GM10266 (cell line): ENCODE measurements around the gene SNRNP70.

Experiments
- DNase-seq: peaks from one replicate; pipeline ENCODE4 v3.0.0; 2012; ENCODE audit errors: extremely low spot score
- TF ChIP-seq, protein P1 (sequence below): IDR thresholded peaks from 2 replicates; pipeline ENCODE4 v1.5.1; 2012; ENCODE audit warnings: mild to moderate bottlenecking, low read depth; ENCODE audit not compliant: control insufficient read depth, insufficient read depth; ENCODE audit errors: missing control alignments

Gene SNRNP70

DNA sequence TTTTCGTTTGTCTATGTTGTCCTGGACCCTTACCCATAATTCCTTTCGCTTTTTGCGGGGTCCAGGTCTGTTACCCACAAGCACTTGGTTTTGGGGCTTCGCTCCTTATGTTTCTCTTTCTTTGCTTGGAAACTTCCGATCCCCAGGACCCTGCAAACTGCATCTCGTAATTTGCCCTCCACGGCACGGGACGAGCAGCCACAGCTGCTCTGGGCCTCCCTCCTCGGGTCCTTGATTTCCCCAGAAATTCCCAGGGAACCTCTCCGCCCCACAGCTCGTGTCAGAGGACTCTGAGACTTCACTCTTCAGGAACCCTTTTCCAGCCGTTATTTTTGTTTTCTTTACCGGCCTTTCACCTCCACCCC is 599 bp downstream of the SNRNP70 start:
- TF ChIP-seq, protein P1, sequence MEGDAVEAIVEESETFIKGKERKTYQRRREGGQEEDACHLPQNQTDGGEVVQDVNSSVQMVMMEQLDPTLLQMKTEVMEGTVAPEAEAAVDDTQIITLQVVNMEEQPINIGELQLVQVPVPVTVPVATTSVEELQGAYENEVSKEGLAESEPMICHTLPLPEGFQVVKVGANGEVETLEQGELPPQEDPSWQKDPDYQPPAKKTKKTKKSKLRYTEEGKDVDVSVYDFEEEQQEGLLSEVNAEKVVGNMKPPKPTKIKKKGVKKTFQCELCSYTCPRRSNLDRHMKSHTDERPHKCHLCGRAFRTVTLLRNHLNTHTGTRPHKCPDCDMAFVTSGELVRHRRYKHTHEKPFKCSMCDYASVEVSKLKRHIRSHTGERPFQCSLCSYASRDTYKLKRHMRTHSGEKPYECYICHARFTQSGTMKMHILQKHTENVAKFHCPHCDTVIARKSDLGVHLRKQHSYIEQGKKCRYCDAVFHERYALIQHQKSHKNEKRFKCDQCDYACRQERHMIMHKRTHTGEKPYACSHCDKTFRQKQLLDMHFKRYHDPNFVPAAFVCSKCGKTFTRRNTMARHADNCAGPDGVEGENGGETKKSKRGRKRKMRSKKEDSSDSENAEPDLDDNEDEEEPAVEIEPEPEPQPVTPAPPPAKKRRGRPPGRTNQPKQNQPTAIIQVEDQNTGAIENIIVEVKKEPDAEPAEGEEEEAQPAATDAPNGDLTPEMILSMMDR, result no peak
- no peak for DNase-seq

DNA sequence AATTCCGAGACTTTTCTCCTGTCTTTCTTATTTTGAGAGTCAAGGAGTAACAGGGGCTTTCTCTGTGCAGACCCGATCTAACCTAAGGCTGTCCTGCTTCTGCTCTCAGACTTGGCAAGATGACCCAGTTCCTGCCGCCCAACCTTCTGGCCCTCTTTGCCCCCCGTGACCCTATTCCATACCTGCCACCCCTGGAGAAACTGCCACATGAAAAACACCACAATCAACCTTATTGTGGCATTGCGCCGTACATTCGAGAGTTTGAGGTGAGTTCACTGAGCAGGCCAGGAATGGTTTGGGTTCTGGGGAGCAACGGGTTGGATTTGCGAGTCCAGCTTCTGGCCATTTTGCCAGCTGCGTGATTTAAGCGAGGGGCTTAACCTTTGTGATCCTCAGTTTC is 1.0 kb downstream of the SNRNP70 start:
- no peak for DNase-seq
- TF ChIP-seq, protein P1, result no peak

DNA sequence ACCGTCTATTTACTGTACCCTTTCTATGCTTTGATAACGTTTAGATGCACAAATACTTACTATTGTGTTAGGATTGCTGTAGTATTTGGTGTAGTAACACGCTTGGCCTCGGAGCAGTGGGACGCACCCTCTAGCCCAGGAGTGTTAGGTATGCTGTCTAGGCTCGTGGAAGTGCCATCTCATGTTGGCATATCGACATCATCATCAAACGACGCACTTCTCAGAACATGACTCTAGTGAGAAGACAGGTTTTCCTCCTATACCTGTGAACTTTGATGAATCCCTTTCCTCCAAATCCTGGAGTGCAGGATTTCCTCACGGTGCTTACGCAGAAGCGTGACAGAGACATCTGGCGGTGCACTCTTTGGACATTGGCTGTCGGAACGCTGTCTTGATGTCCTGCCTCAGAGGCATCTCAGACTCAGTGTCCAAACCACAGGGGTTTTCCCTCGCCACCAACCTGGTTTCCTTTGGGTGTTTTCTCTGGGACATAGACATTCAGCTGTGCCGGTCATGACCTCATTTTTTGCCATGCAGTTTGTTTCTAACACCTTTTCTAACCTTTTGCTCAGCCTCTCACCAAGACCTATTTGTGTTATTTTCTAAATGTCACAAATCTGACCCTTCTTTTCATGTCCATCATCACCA is 6.3 kb downstream of the SNRNP70 start:
- TF ChIP-seq, protein P1, result no peak
- no peak for DNase-seq

DNA sequence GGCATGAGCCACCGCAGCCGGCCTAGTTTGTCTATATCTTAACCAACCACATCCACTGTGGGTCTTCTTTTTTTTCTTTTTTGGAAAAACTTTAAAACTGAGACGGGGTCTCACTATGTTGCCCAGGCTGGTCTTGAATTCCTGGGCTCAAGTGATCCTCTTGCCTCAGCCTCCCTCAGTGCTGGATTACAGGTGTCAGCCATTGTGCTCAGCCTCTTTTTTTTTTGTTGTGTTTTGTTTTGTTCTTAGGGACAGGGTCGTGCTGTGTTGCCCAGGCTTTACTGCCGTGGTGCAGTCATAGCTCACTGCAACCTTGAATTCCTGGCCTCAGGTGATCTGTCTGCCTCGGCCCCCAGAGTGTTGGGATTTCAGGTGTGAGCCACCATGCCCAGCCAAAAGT is 7.4 kb downstream of the SNRNP70 start:
- TF ChIP-seq, protein P1, result no peak
- DNase-seq, result no peak

- TF ChIP-seq, protein P1, result no peak
- DNase-seq, result no peak
Measured at GRCh38 chr19:49094505-49095482, 9.5 kb downstream of the SNRNP70 start.

DNA sequence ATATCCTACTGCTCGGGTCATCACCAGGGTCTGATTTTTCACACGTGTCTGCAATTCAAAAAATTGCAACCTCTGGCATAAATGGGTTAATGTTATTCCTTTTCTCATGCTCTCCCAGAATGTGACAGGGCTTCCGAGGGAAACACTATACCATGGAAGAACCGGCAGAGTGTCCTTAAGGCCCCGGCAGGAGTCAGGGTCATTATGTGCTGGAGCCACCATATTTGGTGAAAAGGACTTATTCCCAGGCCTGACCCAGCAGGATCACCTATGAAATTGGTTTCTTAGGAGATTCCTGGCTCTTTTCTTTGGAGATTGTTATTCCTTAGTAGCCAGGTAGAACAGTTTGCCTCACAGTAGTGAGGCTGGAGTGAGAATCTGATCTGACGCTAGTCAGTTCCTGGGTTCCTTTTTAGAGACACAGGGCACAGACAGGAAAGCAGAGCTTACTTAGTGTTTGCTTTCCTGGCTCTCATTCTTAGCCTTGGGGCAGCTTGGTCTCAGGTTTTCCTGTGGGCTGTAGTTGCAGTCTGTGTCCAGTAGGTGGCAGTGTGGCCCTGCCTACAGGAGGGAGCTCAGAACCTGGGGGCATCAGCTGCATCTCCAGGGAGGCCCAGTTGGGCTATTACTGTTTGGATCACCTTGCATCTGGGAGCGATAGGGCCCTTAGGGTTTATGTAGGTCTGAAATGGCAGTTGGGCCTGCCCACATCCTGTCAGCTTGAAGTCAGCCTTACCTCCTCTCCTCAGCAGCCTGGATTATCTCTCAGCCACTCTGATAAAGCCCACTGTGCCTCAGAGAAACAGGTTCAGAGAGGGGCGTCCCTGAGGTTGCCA is 12.4 kb downstream of the SNRNP70 start:
- TF ChIP-seq, protein P1, result peak; percentile 98
- peak; percentile 84 for DNase-seq
